BLaER1 treated with 17β-estradiol and CSF1 and Interleukin-3, amounts not matched to agents 10 nM and 100 nM (cell line): ENCODE measurements around the gene CCDC38.

ENCODE experiments used
- H3K27ac ChIP-seq, 11 experiments: shearing (Covaris generic); formaldehyde crosslinking; 2 replicates each; pipeline ENCODE4 v1.8.1; 2022
- H3K27me3 ChIP-seq, 11 experiments: shearing (Covaris generic); formaldehyde crosslinking; 2 replicates each; pipeline ENCODE4 v1.8.1; 2022
- H3K36me3 ChIP-seq, 11 experiments: shearing (Covaris generic); formaldehyde crosslinking; 2 replicates each; pipeline ENCODE4 v1.8.1; 2022
- H3K4me1 ChIP-seq, 10 experiments: shearing (Covaris generic); formaldehyde crosslinking; 2 replicates each; pipeline ENCODE4 v1.8.1; 2022
- H3K4me2 ChIP-seq, 11 experiments: shearing (Covaris generic); formaldehyde crosslinking; 2 replicates each; pipeline ENCODE4 v1.8.1; 2022
- H3K4me3 ChIP-seq, 10 experiments: shearing (Covaris generic); formaldehyde crosslinking; 2 replicates each; pipeline ENCODE4 v1.8.1; 2022
- H3K9ac ChIP-seq, 11 experiments: shearing (Covaris generic); formaldehyde crosslinking; 2 replicates each; pipeline ENCODE4 v1.8.1; 2022
- H3K9me3 ChIP-seq, 11 experiments: shearing (Covaris generic); formaldehyde crosslinking; replicated peaks in 1 of 11; 2 replicates each; pipeline ENCODE4 v1.8.1; 2022
- H4K20me1 ChIP-seq, 11 experiments: shearing (Covaris generic); formaldehyde crosslinking; 2 replicates each; pipeline ENCODE4 v1.8.1; 2022
- Cebpa-rat ChIP-seq, 11 experiments: shearing (Covaris generic); IDR thresholded peaks; 2 replicates each; pipeline ENCODE4 v1.8.1; 2022

Gene CCDC38

GRCh38 chr12:95918194-95918993, 24.0 kb downstream of the CCDC38 start:
- Histone ChIP-seq H3K4me3 (no peak overlapping the region), H4K20me1 (no peaks in the 10 kb centered on the region), H3K4me1 (peaks cover 0 to 6% (median 0%) of the 10 kb centered on the region in 10 experiments; a peak in 1 of 20 replicates), H3K27ac (no peak overlapping the region), H3K9me3 (peaks cover 8 to 25% (median 16%) of the 10 kb centered on the region in 11 experiments; a peak in 17 of 22 replicates), H3K4me2 (no peak overlapping the region), H3K27me3 (no peaks in the 10 kb centered on the region), H3K36me3 (no peaks in the 10 kb centered on the region), H3K9ac (no peak overlapping the region)
- no peak for TF ChIP-seq Cebpa-rat (IDR thresholded peaks at IDR 0.05)

- H3K9ac ChIP-seq: no peak overlapping the region
- peaks cover 0 to 25% (median 0%) of the 10 kb centered on the region in 11 experiments; a peak in 3 of 22 replicates for H3K27me3 ChIP-seq
- no peak overlapping the region for H3K27ac ChIP-seq
- H3K9me3 ChIP-seq: peaks cover 0 to 15% (median 9%) of the 10 kb centered on the region in 11 experiments; a peak in 17 of 22 replicates
- H4K20me1 ChIP-seq: no peaks in the 10 kb centered on the region
- H3K4me2 ChIP-seq: no peak overlapping the region
- no peak overlapping the region for H3K4me3 ChIP-seq
- no peak for TF ChIP-seq Cebpa-rat (IDR thresholded peaks at IDR 0.05)
- no peaks in the 10 kb centered on the region for H3K36me3 ChIP-seq
- no peaks in the 10 kb centered on the region for H3K4me1 ChIP-seq
Measured at GRCh38 chr12:95909871-95910270, 32.5 kb downstream of the CCDC38 start.

GRCh38 chr12:95908573-95908972, 33.8 kb downstream of the CCDC38 start:
- no peaks in the 10 kb centered on the region for H3K4me1 ChIP-seq
- H3K27me3 ChIP-seq: peaks cover 0 to 38% (median 0%) of the 10 kb centered on the region in 11 experiments; a peak in 4 of 22 replicates
- no peak for TF ChIP-seq Cebpa-rat (IDR thresholded peaks at IDR 0.05)

DNA sequence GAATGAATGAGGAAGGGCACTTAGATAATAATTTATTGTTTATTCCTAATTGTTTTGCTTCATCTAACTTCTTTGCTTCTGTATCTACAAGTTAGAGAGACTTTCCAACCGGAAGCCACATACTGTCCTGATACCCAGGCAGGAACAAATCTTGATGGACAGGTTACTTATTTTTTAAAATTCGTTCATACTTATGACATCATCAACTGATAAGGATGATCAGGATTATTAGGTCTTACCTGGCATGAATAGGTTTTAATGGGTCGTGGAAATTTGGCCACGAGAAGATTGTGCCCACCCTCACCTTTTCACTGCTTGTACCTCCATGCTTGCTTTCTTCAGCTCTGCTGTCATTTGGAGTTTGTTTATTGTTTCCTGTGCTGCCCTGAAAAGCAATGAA, 44.3 kb downstream of the CCDC38 start:
- no peak overlapping the region for H3K4me3 ChIP-seq
- no peak for TF ChIP-seq Cebpa-rat (IDR thresholded peaks at IDR 0.05)
- H3K9me3 ChIP-seq: peaks cover 5 to 22% (median 12%) of the 10 kb centered on the region in 11 experiments; a peak in 16 of 22 replicates
- no peak overlapping the region for H3K4me2 ChIP-seq
- H3K27me3 ChIP-seq: peaks cover 0 to 73% (median 0%) of the 10 kb centered on the region in 11 experiments; a peak in 7 of 22 replicates
- H4K20me1 ChIP-seq: no peaks in the 10 kb centered on the region
- peaks cover 0 to 9% (median 2%) of the 10 kb centered on the region in 10 experiments; a peak in 8 of 20 replicates for H3K4me1 ChIP-seq
- H3K36me3 ChIP-seq: no peaks in the 10 kb centered on the region
- no peak overlapping the region for H3K27ac ChIP-seq
- H3K9ac ChIP-seq: no peak overlapping the region

More at GRCh38 chr12:95908573-95908972, 33.8 kb downstream of the CCDC38 start:
- H3K36me3 ChIP-seq: no peaks in the 10 kb centered on the region
- H3K9ac ChIP-seq: no peak overlapping the region
- H3K27ac ChIP-seq: no peak overlapping the region
- peaks cover 0 to 26% (median 12%) of the 10 kb centered on the region in 11 experiments; a peak in 20 of 22 replicates for H3K9me3 ChIP-seq
- no peaks in the 10 kb centered on the region for H4K20me1 ChIP-seq
- H3K4me2 ChIP-seq: no peak overlapping the region
- H3K4me3 ChIP-seq: no peak overlapping the region

GRCh38 chr12:95896846-95897245, 45.6 kb downstream of the CCDC38 start:
- H3K4me1 ChIP-seq: peaks cover 0 to 9% (median 2%) of the 10 kb centered on the region in 10 experiments; a peak in 9 of 20 replicates
- peaks cover 0 to 60% (median 0%) of the 10 kb centered on the region in 11 experiments; a peak in 7 of 22 replicates for H3K27me3 ChIP-seq
- no peak overlapping the region for H3K4me2 ChIP-seq
- no peak overlapping the region for H3K9ac ChIP-seq
- no peak overlapping the region for H3K27ac ChIP-seq
- H3K9me3 ChIP-seq: peaks cover 0 to 12% (median 5%) of the 10 kb centered on the region in 11 experiments; a peak in 8 of 22 replicates
- no peak for TF ChIP-seq Cebpa-rat (IDR thresholded peaks at IDR 0.05)
- H4K20me1 ChIP-seq: no peaks in the 10 kb centered on the region
- no peak overlapping the region for H3K4me3 ChIP-seq
- H3K36me3 ChIP-seq: no peaks in the 10 kb centered on the region

DNA sequence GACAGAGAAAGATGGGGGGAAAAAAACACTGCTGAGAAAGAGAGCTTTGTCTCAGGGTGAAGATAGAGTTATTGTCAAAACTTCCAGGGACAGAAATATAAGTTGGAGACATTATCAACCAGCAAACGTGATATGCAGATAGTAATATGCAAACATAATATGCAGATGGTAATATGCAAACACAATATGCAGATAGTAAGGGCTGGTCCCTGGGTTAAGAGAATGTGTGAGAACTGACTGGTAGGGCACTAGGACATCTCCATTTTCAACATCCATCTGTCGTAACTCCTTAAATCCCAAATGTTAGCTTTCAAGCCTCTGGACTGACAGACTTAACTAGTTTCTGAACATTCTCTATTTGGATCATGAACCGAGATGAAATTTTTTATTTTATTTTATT, 51.5 kb downstream of the CCDC38 start:
- TF ChIP-seq Cebpa-rat (IDR thresholded peaks at IDR 0.05): no peak
- no peaks in the 10 kb centered on the region for H3K36me3 ChIP-seq
- no peaks in the 10 kb centered on the region; a peak in 1 of 22 replicates for H4K20me1 ChIP-seq
- H3K27ac ChIP-seq: no peak overlapping the region
- no peak overlapping the region for H3K4me2 ChIP-seq
- peaks cover 0 to 12% (median 5%) of the 10 kb centered on the region in 11 experiments; a peak in 8 of 22 replicates for H3K9me3 ChIP-seq
- no peak overlapping the region for H3K4me3 ChIP-seq
- peaks cover 0 to 33% (median 0%) of the 10 kb centered on the region in 11 experiments; a peak in 4 of 22 replicates for H3K27me3 ChIP-seq
- peaks cover 0 to 8% (median 0%) of the 10 kb centered on the region in 10 experiments; a peak in 2 of 20 replicates for H3K4me1 ChIP-seq
- no peak overlapping the region for H3K9ac ChIP-seq

DNA sequence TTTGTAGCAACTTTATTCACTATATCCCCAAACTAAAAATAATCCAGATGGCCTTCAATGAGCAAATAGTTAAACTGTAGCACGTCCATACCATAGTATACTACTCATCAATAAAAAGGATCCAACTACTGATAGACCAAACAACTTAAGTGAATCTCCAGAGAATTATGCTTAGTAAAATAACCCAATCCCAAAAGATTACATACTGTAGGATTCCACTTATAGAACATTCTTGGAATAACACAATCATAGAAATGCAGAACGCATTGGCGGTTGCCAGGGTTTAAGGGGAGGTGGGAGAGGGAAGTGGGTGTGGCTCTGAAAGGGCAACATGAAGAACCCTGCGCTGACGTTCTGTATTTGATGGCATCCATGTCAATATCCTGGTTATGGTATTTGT, 55.1 kb downstream of the CCDC38 start:
- TF ChIP-seq Cebpa-rat (IDR thresholded peaks at IDR 0.05): no peak
- no peak overlapping the region for H3K27ac ChIP-seq

GRCh38 chr12:95884998-95885397, 57.4 kb downstream of the CCDC38 start:
- Histone ChIP-seq H3K36me3 (no peaks in the 10 kb centered on the region), H3K9me3 (peaks cover 0 to 17% (median 6%) of the 10 kb centered on the region in 11 experiments; a peak in 13 of 22 replicates), H3K9ac (no peak overlapping the region), H3K27ac (no peak overlapping the region), H3K4me1 (peaks cover 0 to 4% (median 0%) of the 10 kb centered on the region in 10 experiments; a peak in 2 of 20 replicates), H3K4me3 (no peak overlapping the region), H4K20me1 (no peaks in the 10 kb centered on the region), H3K27me3 (peaks cover 0 to 11% (median 0%) of the 10 kb centered on the region in 11 experiments; a peak in 4 of 22 replicates), H3K4me2 (no peak overlapping the region)
- TF ChIP-seq Cebpa-rat (IDR thresholded peaks at IDR 0.05): no peak

More for the DNA sequence above, 55.1 kb downstream of the CCDC38 start:
- Histone ChIP-seq H3K9ac (no peak overlapping the region), H3K4me1 (peaks cover 0 to 10% (median 0%) of the 10 kb centered on the region in 10 experiments; a peak in 3 of 20 replicates), H3K27me3 (peaks cover 0 to 23% (median 0%) of the 10 kb centered on the region in 11 experiments; a peak in 4 of 22 replicates), H3K9me3 (peaks cover 0 to 17% (median 6%) of the 10 kb centered on the region in 11 experiments; a peak in 13 of 22 replicates), H3K36me3 (no peaks in the 10 kb centered on the region), H4K20me1 (no peaks in the 10 kb centered on the region; a peak in 1 of 22 replicates), H3K4me3 (no peak overlapping the region), H3K4me2 (no peak overlapping the region)

DNA sequence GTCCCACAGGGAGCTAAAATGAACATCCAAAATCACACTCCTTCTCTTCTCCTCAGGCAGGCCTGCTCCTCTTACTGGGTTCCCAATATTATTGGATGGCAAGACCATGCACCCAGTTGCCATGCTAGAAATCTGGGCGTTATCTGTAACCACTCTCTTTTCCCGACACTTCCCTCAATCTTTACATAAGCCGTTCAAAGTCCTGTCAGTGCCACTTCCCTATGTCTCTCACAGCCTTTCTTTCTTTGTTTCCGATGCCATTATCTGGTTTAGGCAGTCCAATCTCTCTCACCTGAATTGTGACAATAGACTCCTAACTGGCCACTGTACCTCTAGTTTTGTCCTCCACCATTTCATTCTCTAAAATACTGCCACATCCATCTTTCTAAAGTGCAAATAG, 59.5 kb downstream of the CCDC38 start:
- peaks cover 0 to 4% (median 0%) of the 10 kb centered on the region in 10 experiments; a peak in 2 of 20 replicates for H3K4me1 ChIP-seq
- no peak overlapping the region for H3K4me3 ChIP-seq
- no peak overlapping the region for H3K4me2 ChIP-seq
- no peak for TF ChIP-seq Cebpa-rat (IDR thresholded peaks at IDR 0.05)
- no peaks in the 10 kb centered on the region for H3K36me3 ChIP-seq
- H3K9me3 ChIP-seq: peaks cover 0 to 18% (median 6%) of the 10 kb centered on the region in 11 experiments; a peak in 14 of 22 replicates
- no peak overlapping the region for H3K27ac ChIP-seq
- peaks cover 0 to 6% (median 0%) of the 10 kb centered on the region in 11 experiments; a peak in 3 of 22 replicates for H3K27me3 ChIP-seq
- no peak overlapping the region for H3K9ac ChIP-seq
- no peaks in the 10 kb centered on the region for H4K20me1 ChIP-seq
